DMS53 (cell line): ENCODE measurements around the gene VTCN1.
"Not testable (repeated sequence)": the region's sequence is repeated elsewhere in the genome, so short reads cannot be mapped to it uniquely, and the experiment has no call there.

Source experiments
- DNase-seq: peaks from one replicate; lab custom pipeline; 2025; lab: John Stamatoyannopoulos, UW

Gene VTCN1

GRCh38 chr1:117166076-117166475 lies 44.7 kb downstream of the VTCN1 start:
- DNase-seq, result no peak

- peak; percentile 0 for DNase-seq
Observed at GRCh38 chr1:117164209-117164608, 46.5 kb downstream of the VTCN1 start.

- DNase-seq, result no peak
Observed at GRCh38 chr1:117162816-117163215, 47.9 kb downstream of the VTCN1 start.

GRCh38 chr1:117161887-117162286 lies 48.8 kb downstream of the VTCN1 start:
- peak; percentile 6 for DNase-seq

GRCh38 chr1:117151305-117151704 lies 59.4 kb downstream of the VTCN1 start:
- not testable (repeated sequence) for DNase-seq

GRCh38 chr1:117150316-117150715 lies 60.4 kb downstream of the VTCN1 start:
- no peak for DNase-seq

GRCh38 chr1:117147856-117148588 lies 62.7 kb downstream of the VTCN1 start:
- DNase-seq, result no peak

- DNase-seq, result no peak
Observed at GRCh38 chr1:117147341-117147831, 63.3 kb downstream of the VTCN1 start.

- peak; percentile 38 for DNase-seq
Observed at GRCh38 chr1:117146575-117147340, 64.0 kb downstream of the VTCN1 start.

- no peak for DNase-seq
Observed at GRCh38 chr1:117146072-117146471, 64.7 kb downstream of the VTCN1 start.

GRCh38 chr1:117143871-117144270 lies 66.9 kb downstream of the VTCN1 start:
- DNase-seq, result no peak

GRCh38 chr1:117143172-117143571 lies 67.6 kb downstream of the VTCN1 start:
- DNase-seq, result no peak

GRCh38 chr1:117142200-117142599 lies 68.5 kb downstream of the VTCN1 start:
- no peak for DNase-seq

- no peak for DNase-seq
Observed at GRCh38 chr1:117138561-117138960, 72.2 kb downstream of the VTCN1 start.

- DNase-seq, result no peak
Observed at GRCh38 chr1:117138106-117138505, 72.6 kb downstream of the VTCN1 start.

- DNase-seq, result no peak
Observed at GRCh38 chr1:117137281-117137855, 73.4 kb downstream of the VTCN1 start.

- DNase-seq, result no peak
Observed at GRCh38 chr1:117136749-117137148, 74.0 kb downstream of the VTCN1 start.

GRCh38 chr1:117135329-117135728 lies 75.4 kb downstream of the VTCN1 start:
- no peak for DNase-seq

- no peak for DNase-seq
Observed at GRCh38 chr1:117130526-117130925, 80.2 kb downstream of the VTCN1 start.

GRCh38 chr1:117128323-117129079 lies 82.2 kb downstream of the VTCN1 start:
- peak; percentile 24 for DNase-seq

- no peak for DNase-seq
Observed at GRCh38 chr1:117127795-117128194, 82.9 kb downstream of the VTCN1 start.

- no peak for DNase-seq
Observed at GRCh38 chr1:117124661-117125060, 86.1 kb downstream of the VTCN1 start.
